Activated CD8-positive, alpha-beta memory T cell treated with anti-CD3 and anti-CD28 coated beads, Interleukin-2, amount 50 U/mL, for 4 hours (primary cell): ENCODE measurements around the gene ROBO3.

Experiments
- DNase-seq: peaks from one replicate; pipeline ENCODE4 v3.0.0-alpha.2; 2020

The ROBO3 gene

DNA sequence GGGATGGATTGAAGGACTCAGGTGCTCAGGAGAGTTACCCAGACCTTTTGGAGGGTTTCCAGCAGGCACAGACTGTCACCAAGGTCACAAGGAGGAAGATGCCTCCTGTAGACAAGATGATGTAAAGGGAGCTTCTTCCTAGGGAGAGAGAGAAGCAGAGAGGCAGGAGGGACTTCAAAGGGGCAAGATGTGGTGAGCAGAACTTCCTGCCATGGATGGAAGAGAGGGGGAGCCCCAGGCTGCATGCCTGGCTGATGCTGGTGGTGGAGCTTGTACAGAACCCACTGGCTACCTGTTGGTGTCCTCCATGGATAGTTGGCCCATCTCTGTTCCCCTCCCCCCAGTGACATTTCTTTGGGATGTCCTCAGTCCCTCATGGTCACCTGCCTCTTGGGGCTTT lies 58.1 kb downstream of the ROBO3 start:
- DNase-seq: no peak

DNA sequence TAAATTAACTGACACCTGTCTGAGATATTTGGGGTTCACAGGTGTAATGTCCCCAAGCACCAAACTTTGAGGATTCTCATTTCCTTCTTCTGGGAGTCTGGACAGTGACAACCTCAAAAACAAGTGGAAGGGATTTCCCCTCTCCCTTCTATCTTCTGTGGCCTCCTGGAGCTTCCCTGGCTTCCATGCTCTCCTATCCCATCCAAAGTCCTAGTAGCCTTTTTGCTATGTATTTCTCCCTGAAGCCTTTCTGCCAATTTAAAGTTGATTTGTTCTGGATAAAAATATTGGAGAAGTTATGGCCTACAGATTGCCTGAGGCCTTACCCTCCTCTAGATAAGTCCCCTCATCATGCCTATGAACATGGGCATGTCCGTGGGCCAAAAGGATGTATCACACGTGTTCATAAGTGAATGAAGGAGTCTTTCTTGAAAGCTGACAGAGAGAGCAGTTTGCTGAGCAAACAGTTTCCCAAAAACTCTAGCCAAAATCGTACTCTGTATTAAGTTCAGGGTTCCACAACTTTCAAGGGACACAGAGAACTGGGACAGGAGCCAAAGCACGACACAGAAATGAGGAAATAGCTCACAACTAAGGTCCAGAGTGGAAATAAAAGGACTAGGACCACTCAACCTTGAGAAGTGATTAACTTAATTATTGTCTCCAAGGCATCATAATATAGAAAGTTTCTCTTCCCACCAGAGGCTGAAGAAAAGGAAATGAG lies 63.9 kb downstream of the ROBO3 start:
- DNase-seq: no peak

DNA sequence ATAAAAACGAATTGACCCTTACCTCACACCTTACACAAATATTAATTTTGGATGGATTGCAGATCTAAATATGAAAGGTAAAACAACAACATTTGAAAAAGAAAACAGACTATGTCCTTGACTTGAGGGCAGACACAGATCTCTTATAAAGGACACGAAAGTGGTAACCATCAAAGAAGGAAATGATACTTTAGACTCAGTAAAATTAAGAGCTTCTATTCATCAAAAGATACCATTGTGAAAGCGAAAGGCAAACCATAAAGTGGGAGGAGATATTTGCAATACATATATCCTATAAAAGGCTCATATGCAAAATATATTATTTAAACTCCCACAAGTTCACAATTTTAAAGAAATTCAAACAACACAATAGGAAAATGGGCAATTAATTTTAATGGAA lies 65.6 kb downstream of the ROBO3 start:
- DNase-seq: no peak
